Ovary (tissue), 9 donors: ENCODE results near the gene MRPL44. TPM values are rescaled to one million over a fixed set of nuclear protein-coding genes. Genes with fewer than 3 reads are reported as not detected.

Source experiments
- DNase-seq, 5 donors: peaks; one replicate each; pipeline ENCODE4 v3.0.0-alpha.2; 2019 to 2020
- H3K27ac ChIP-seq, 2 donors: fragments of 200-600 bp; one replicate each; pipeline versions ENCODE4 v1.5.1 to v1.8.0; 2019 to 2022
- H3K27me3 ChIP-seq: fragments of 200-600 bp; one replicate; pipeline ENCODE4 v1.8.0; 2022
- H3K36me3 ChIP-seq: fragments of 200-600 bp; sonication (generic); one replicate; pipeline ENCODE4 v1.5.1; 2019
- H3K4me1 ChIP-seq: one replicate; pipeline ENCODE4 v1.8.1; 2013; ENCODE audit warnings: mild to moderate bottlenecking, moderate library complexity; ENCODE audit not compliant: insufficient read depth
- H3K4me3 ChIP-seq: fragments of 200-600 bp; sonication (generic); one replicate; pipeline ENCODE4 v1.5.1; 2017
- H3K9me3 ChIP-seq, 2 donors: fragments of 200-600 bp in 1 of 2; sonication (generic) in 1 of 2; one replicate each; pipeline versions ENCODE4 v1.5.1 to v1.8.1; 2013 to 2019; ENCODE audit warnings: mild to moderate bottlenecking in 1 of 2, moderate library complexity in 1 of 2
- EP300 ChIP-seq: sonication (generic); formaldehyde crosslinking; IDR thresholded peaks from one replicate; pipeline ENCODE4 v1.6.1; 2017; ENCODE audit warnings: antibody characterized with exemption
- POLR2A ChIP-seq: fragments of 450-650 bp; IDR thresholded peaks from one replicate; pipeline ENCODE4 v1.6.1; 2017; ENCODE audit warnings: antibody characterized with exemption, mild to moderate bottlenecking, moderate library complexity
- WGBS, 3 donors: extraction: QIAGEN DNeasy Blood & Tissue Kit in 1 of 3; methylation state at CpG; one replicate each; pipeline versions ENCODE4 v1.1.5 to v1.1.7; 2013 to 2017; 5-methylcytosine and 5-hydroxymethylcytosine counted together
- intact Hi-C, 4 donors: fragments of 100-400 bp; cut with DNase I; formaldehyde crosslinking; loops; one replicate each; pipeline versions ENCODE4 v1.11.0 to v1.15.1; 2022 to 2023
- polyA plus RNA-seq, 2 donors: library from polyadenylated mRNA; stranded (reverse); fragments of 200-250 nt in 1 of 2; fragments of 350-450 nt in 1 of 2; fragmentation: Illumina TruSeq in 1 of 2; extraction: RNeasy Lipid Tissue Mini Kit (QIAGEN cat#74804) in 1 of 2; gene quantifications; one replicate each; pipeline ENCODE4 v1.2.3, GENCODE V29; 2013 to 2014
- total RNA-seq, 7 donors: library from RNA; depleted of rRNA in 2 of 7; stranded (reverse); fragments of >200 nt in 2 of 7; fragmentation: NEBNext Ultra II Directional in 3 of 7; extraction: Animal tissue kit (Norgen Biotek cat#: 25700) in 3 of 7; gene quantifications; one replicate each; pipeline versions ENCODE4 v1.1.0 to v1.2.4, GENCODE V29; 2016 to 2023
- TF ChIP-seq, protein P1 (sequence below), 3 donors: fragments of 450-650 bp in 2 of 3; fragments of 200-600 bp in 1 of 3; IDR thresholded peaks; one replicate each; pipeline versions ENCODE4 v1.5.1 to v1.8.0; 2016 to 2022; ENCODE audit warnings: antibody characterized with exemption in 3 of 3, mild to moderate bottlenecking in 1 of 3
- donor health status: DM: no; HTN: no; CAD: no; lungs with moderate emphysema.
- donor health status: DM: no; HTN: no; CAD: no.
- donor health status: Bipolar disorder and iron deficiency.
- donor health status: DM: yes; HTN: yes; CAD: no.
- donor health status: DM: no; HTN: no; CAD: no.
- donor health status: DM: yes; HTN: yes; CAD: no.

MRPL44 gene
- total and polyA plus RNA-seq, 9 donors, result 12.6 to 28.3 (median 17.5) TPM

DNA sequence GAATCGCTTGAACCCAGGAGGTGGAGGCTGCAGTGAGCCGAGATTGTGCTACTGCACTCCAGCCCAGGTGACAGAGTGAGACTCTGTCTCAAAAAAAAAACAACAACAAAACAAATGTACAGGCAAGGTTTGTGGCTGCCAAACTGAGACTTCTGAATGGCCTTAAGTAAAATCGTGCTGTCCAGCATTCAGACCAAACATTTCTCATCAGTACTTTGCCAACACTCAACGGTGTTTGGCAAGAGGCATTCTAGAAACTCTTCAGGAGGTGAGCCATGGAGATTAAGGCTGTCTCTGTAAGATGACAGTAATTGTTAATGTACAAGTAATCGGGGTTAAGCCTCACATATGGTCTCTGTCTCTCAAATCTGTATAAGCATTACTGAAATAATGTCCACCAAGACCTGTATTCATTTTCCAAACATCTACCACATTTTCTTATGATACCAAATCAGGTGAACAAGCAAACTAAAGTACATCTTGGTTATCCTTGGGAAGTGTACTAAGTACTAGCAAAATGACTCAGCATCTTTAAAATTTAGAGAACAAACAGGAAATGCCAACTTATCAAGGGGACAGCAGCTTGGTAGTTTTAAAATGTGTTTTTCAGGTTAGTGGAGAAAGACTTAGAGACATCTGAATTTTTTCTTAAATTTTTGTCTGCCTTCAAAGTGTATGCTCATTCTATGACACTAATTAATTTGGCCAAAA, 52.5 kb downstream of the MRPL44 start:
- Histone ChIP-seq H3K9me3 (no peaks in the 10 kb centered on the region), H3K4me1 (peaks cover 3% of the 10 kb centered on the region), H3K36me3 (no peaks in the 10 kb centered on the region), H3K27me3 (no peaks in the 10 kb centered on the region), H3K4me3 (no peak overlapping the region), H3K27ac (no peak overlapping the region)
- WGBS, 3 donors, result 57 to 66% (median 60%) methylated on average over 5 of the region's 5 CpGs
- DNase-seq, result no peak
- TF ChIP-seq, protein P1, sequence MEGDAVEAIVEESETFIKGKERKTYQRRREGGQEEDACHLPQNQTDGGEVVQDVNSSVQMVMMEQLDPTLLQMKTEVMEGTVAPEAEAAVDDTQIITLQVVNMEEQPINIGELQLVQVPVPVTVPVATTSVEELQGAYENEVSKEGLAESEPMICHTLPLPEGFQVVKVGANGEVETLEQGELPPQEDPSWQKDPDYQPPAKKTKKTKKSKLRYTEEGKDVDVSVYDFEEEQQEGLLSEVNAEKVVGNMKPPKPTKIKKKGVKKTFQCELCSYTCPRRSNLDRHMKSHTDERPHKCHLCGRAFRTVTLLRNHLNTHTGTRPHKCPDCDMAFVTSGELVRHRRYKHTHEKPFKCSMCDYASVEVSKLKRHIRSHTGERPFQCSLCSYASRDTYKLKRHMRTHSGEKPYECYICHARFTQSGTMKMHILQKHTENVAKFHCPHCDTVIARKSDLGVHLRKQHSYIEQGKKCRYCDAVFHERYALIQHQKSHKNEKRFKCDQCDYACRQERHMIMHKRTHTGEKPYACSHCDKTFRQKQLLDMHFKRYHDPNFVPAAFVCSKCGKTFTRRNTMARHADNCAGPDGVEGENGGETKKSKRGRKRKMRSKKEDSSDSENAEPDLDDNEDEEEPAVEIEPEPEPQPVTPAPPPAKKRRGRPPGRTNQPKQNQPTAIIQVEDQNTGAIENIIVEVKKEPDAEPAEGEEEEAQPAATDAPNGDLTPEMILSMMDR (IDR thresholded peaks at IDR 0.05), result no peak
- TF ChIP-seq EP300, result no peak
- no peak for TF ChIP-seq POLR2A
- intact Hi-C loops, result no loop called here

DNA sequence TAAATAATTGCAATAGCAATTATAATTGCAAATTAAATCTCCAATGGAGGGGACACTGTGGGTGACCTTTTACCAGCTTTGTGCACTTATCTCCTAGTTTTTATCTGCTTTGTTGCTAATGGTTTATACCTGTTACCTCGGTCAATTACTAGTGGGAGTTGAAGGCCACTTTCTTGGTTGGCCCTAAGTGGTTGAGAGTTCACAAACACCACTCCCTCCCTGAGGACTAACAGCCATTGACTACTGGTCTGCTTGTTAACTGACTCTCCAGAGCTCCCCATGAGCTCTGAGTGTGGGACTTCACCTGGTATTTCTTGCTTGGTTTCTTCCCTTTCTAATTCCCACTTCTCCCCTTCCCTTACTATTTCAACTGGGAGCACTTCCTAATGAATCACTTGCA, 54.6 kb downstream of the MRPL44 start:
- intact Hi-C loops, result no loop called here
- Histone ChIP-seq H3K9me3 (no peaks in the 10 kb centered on the region), H3K27ac (no peak overlapping the region), H3K36me3 (no peaks in the 10 kb centered on the region), H3K27me3 (no peaks in the 10 kb centered on the region), H3K4me1 (peaks cover 5% of the 10 kb centered on the region), H3K4me3 (no peak overlapping the region)
- no peak for TF ChIP-seq POLR2A
- DNase-seq, result no peak
- WGBS, 3 donors, result 74 to 88% (median 83%) methylated on average over 1 of the region's 1 CpG

DNA sequence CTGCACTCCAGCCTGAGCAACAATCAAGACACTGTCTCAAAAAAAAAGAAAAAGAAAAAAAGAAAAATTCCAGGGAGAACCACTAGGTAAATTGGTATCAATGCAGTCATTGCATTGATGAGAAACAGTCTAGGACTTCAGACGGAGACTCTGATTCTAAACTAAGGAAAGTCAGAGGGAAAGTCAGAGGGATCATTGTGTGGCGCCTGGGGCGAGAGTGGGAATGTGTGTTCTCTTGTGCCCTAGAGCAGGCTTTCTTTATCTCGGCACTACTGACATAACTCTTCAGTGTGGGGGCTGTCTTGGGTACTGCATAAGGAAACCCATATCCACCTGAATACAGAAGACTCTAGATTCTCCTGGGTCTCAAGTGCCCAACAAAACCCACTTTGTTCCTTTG, 57.1 kb downstream of the MRPL44 start:
- DNase-seq, result no peak
- Histone ChIP-seq H3K4me1 (peaks cover 5% of the 10 kb centered on the region), H3K27me3 (no peaks in the 10 kb centered on the region), H3K9me3 (no peaks in the 10 kb centered on the region), H3K27ac (no peak overlapping the region), H3K4me3 (no peak overlapping the region), H3K36me3 (no peaks in the 10 kb centered on the region)
- 94 to 100% (median 96%) methylated on average over 4 of the region's 4 CpGs for WGBS, 3 donors
- intact Hi-C loops, result no loop called here
- TF ChIP-seq, protein P1 (IDR thresholded peaks at IDR 0.05), result no peak
- TF ChIP-seq EP300 (no peak), POLR2A (no peak)

DNA sequence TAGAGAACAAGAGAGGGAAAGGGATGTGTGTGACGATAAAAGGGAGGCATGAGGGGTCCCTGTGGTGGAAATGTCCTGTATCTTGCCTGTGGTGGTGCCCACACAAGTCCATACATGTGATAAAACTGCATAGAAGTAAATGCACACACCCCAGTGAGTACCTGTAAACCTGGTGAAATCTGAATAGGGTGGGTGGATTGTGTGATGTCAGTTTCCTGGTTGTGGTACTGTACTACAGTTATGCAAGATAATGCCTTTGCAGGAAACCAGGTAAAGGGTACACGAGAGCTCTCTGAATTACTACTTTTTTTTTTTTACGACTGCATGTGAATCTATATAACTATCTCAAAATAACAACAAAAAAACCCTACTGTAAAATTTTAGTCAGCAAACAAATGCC, 59.7 kb downstream of the MRPL44 start:
- no peak overlapping the region for H3K27ac ChIP-seq
- H3K27me3 ChIP-seq, result no peaks in the 10 kb centered on the region
- TF ChIP-seq POLR2A (no peak), EP300 (no peak)
- TF ChIP-seq, protein P1 (IDR thresholded peaks at IDR 0.05), result no peak
- WGBS, 3 donors, result 59 to 83% (median 61%) methylated on average over 3 of the region's 3 CpGs
- intact Hi-C loops, result no loop called here
- H3K4me1 ChIP-seq, result peaks cover 5% of the 10 kb centered on the region
- H3K4me3 ChIP-seq, result no peak overlapping the region
- H3K36me3 ChIP-seq, result no peaks in the 10 kb centered on the region
- H3K9me3 ChIP-seq, result no peaks in the 10 kb centered on the region
- DNase-seq, result no peak

Other genes with a start within 250 kb of the MRPL44 start
- 10 to 100 TPM in 1 of 7 donors, 1 to 10 TPM in 5, under 1 TPM in 1; 0.60 to 16.8 (median 1.3) TPM for gene AP1S3, start 119.9 kb upstream of the MRPL44 start, total RNA-seq
- gene AP1S3, start 119.9 kb upstream of the MRPL44 start, polyA plus RNA-seq, result 1 to 10 TPM in 1 of 2 donors, under 1 TPM in 1; 0.46 to 5.6 TPM
- gene WDFY1, start 12.1 kb upstream of the MRPL44 start, total RNA-seq, result 10 to 100 TPM; 33.4 to 50.1 (median 40.8) TPM
- gene WDFY1, start 12.1 kb upstream of the MRPL44 start, polyA plus RNA-seq, result 10 to 100 TPM; 21.2 to 35.7 TPM
- gene SERPINE2, start 81.8 kb downstream of the MRPL44 start, total RNA-seq, result 100 to 1,000 TPM in 3 of 7 donors, 10 to 100 TPM in 4; 42.5 to 215 (median 75.9) TPM
- 100 to 1,000 TPM; 184 to 264 TPM for gene SERPINE2, start 81.8 kb downstream of the MRPL44 start, polyA plus RNA-seq